ENCODE results near the gene BPIFB4.

The BPIFB4 gene

DNA sequence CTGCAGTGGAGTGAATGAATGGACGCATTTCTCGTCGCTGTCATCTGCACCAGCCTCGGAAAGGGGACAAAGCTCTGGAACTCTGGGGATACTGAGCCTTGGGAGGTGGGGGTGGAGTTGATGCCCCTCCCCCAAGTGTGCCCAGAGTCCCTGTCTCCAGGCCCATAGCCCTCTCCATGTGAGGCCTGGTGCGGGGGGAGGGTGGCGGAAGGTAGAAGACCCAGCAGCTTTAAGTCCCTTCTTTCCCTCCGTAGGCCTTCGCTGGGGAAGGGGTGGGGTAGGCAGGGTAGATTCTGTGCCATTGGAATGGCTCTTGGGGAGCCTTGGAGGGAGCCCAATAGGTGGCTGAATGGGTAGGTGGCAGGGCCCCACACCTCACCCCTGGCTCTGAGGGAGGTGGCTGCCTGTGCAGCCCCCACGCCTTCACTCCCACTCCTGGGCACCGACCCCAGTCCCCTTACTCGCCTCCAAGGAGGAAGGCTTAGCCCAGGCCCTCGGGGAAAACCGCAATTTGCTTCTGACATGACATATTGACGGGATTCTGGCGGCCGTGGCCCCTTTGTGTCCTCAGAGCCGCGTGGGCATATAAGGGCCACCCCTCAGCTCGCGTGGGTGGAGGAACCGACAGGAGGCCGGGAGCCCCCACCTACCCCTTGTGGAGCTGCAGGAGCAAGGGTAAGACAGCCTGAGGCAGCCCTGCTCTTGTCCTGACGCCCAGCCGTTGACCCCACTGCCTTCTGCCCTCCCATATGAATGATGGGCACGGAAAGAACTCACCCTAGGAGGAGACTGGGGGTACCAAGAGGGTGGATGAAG, 25.9 kb upstream of the BPIFB4 start, which contains the start of gene BPIFB3:
Gene BPIFB3 (plus strand): TSS at position 613 of the 816 bp plus-strand sequence. CDS start 1,533 bp downstream, outside the sequence.
- no peaks in the 10 kb centered on the region for H3F3A ChIP-seq (ENCODE audit: insufficient read depth, low read length)
- H3K4me1 ChIP-seq (ENCODE audit: low read length): no peaks in the 10 kb centered on the region
- no peaks in the 10 kb centered on the region for H4K20me1 ChIP-seq (ENCODE audit: insufficient read depth, low read length)
- H3K27me3 ChIP-seq (replicated peaks; ENCODE audit: insufficient read depth, low read length): peaks cover 41% of the 10 kb centered on the region
- no peaks in the 10 kb centered on the region for H3K36me3 ChIP-seq (replicated peaks; ENCODE audit: insufficient read depth, low read length)
- H3K9me3 ChIP-seq (replicated peaks; ENCODE audit: insufficient read depth, low read length): no peaks in the 10 kb centered on the region
- H3K4me3 ChIP-seq (ENCODE audit: low read length): no peak within 1 kb of the TSS
- H3K27ac ChIP-seq (ENCODE audit: low read length): no peak within 1 kb of the TSS
- no peak for DNase-seq
- no peak within 1 kb of the TSS for H3K9ac ChIP-seq (ENCODE audit: low read length)
- H3K9me2 ChIP-seq (replicated peaks; ENCODE audit: insufficient read depth, low read length): no peaks in the 10 kb centered on the region
- H2AFZ ChIP-seq (ENCODE audit: low read length): no peak within 1 kb of the TSS
- H3K79me2 ChIP-seq (ENCODE audit: low read length): no peaks in the 10 kb centered on the region
- H3K4me2 ChIP-seq (ENCODE audit: low read depth, low read length): no peak within 1 kb of the TSS
- TF ChIP-seq, protein P1, sequence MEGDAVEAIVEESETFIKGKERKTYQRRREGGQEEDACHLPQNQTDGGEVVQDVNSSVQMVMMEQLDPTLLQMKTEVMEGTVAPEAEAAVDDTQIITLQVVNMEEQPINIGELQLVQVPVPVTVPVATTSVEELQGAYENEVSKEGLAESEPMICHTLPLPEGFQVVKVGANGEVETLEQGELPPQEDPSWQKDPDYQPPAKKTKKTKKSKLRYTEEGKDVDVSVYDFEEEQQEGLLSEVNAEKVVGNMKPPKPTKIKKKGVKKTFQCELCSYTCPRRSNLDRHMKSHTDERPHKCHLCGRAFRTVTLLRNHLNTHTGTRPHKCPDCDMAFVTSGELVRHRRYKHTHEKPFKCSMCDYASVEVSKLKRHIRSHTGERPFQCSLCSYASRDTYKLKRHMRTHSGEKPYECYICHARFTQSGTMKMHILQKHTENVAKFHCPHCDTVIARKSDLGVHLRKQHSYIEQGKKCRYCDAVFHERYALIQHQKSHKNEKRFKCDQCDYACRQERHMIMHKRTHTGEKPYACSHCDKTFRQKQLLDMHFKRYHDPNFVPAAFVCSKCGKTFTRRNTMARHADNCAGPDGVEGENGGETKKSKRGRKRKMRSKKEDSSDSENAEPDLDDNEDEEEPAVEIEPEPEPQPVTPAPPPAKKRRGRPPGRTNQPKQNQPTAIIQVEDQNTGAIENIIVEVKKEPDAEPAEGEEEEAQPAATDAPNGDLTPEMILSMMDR (IDR thresholded peaks at IDR 0.05; ENCODE audit: low read length): no peak

DNA sequence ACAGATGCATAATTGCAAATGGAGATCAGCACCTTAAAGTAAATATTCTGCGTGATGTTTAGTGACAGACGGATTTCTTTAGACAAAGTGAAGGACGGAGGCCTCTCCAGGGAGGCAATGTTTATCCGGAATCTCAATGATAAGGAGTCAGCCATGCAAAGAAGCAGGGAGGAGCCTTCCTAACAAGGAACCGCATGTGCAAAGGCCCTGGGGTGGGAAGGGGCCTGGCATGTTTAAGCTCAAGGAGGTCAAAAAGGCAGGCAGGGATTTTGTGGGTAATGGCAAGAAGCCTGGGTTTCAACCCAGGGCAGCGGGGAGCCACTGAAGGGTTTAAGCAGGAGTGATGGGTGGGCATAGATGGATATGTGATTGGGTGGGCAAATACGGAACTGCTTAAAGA, 25.1 kb upstream of the BPIFB4 start:
- H3F3A ChIP-seq (ENCODE audit: insufficient read depth, low read length): no peaks in the 10 kb centered on the region
- H2AFZ ChIP-seq (ENCODE audit: low read length): no peak overlapping the region
- no peaks in the 10 kb centered on the region for H3K4me1 ChIP-seq (ENCODE audit: low read length)
- TF ChIP-seq, protein P1 (IDR thresholded peaks at IDR 0.05; ENCODE audit: low read length): no peak
- TF ChIP-seq EZH2 (optimal IDR thresholded peaks at IDR 0.05; ENCODE audit: low read depth, low read length) (no peak), EZH2phosphoT487 (IDR thresholded peaks at IDR 0.05; ENCODE audit: low read length) (no peak)
- H3K79me2 ChIP-seq (ENCODE audit: low read length): no peaks in the 10 kb centered on the region
- no peak overlapping the region for H3K9ac ChIP-seq (ENCODE audit: low read length)
- no peak overlapping the region for H3K4me3 ChIP-seq (ENCODE audit: low read length)
- no peaks in the 10 kb centered on the region for H3K9me3 ChIP-seq (replicated peaks; ENCODE audit: insufficient read depth, low read length)
- H3K27me3 ChIP-seq (replicated peaks; ENCODE audit: insufficient read depth, low read length): peaks cover 41% of the 10 kb centered on the region
- no peak for DNase-seq
- no peaks in the 10 kb centered on the region for H3K9me2 ChIP-seq (replicated peaks; ENCODE audit: insufficient read depth, low read length)
- no peaks in the 10 kb centered on the region for H3K36me3 ChIP-seq (replicated peaks; ENCODE audit: insufficient read depth, low read length)
- H3K27ac ChIP-seq (ENCODE audit: low read length): no peak overlapping the region
- no peaks in the 10 kb centered on the region for H4K20me1 ChIP-seq (ENCODE audit: insufficient read depth, low read length)
- H3K4me2 ChIP-seq (ENCODE audit: low read depth, low read length): no peak overlapping the region

DNA sequence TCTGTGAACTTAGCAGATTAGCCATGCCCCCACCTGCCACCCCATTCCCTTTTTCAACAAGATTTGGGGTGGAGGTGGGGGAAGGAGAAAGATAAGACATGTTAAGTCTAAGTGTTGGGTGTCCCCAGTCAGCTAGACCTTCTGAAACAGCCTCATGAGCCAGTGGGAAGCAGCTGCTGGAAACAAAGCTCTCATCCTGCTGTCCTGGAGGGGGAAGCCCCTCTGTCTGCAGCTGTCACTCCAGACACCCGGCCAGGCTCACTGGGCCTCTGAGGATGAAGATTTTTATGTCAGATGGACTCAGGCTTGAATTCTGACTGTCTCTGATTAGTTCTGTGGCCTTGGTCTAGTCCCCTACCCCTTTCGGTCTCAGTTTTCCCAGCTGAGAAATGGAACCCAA, 24.7 kb upstream of the BPIFB4 start:
- no peaks in the 10 kb centered on the region for H3K4me1 ChIP-seq (ENCODE audit: low read length)
- peaks cover 41% of the 10 kb centered on the region for H3K27me3 ChIP-seq (replicated peaks; ENCODE audit: insufficient read depth, low read length)
- H3K9ac ChIP-seq (ENCODE audit: low read length): no peak overlapping the region
- no peak overlapping the region for H3K4me3 ChIP-seq (ENCODE audit: low read length)
- DNase-seq: no peak
- H4K20me1 ChIP-seq (ENCODE audit: insufficient read depth, low read length): no peaks in the 10 kb centered on the region
- no peaks in the 10 kb centered on the region for H3F3A ChIP-seq (ENCODE audit: insufficient read depth, low read length)
- H3K79me2 ChIP-seq (ENCODE audit: low read length): no peaks in the 10 kb centered on the region
- no peak overlapping the region for H3K4me2 ChIP-seq (ENCODE audit: low read depth, low read length)
- no peaks in the 10 kb centered on the region for H3K36me3 ChIP-seq (replicated peaks; ENCODE audit: insufficient read depth, low read length)
- no peak overlapping the region for H2AFZ ChIP-seq (ENCODE audit: low read length)
- no peaks in the 10 kb centered on the region for H3K9me3 ChIP-seq (replicated peaks; ENCODE audit: insufficient read depth, low read length)
- no peaks in the 10 kb centered on the region for H3K9me2 ChIP-seq (replicated peaks; ENCODE audit: insufficient read depth, low read length)
- no peak for TF ChIP-seq EZH2phosphoT487 (IDR thresholded peaks at IDR 0.05; ENCODE audit: low read length)
- TF ChIP-seq, protein P1 (IDR thresholded peaks at IDR 0.05; ENCODE audit: low read length): no peak
- no peak overlapping the region for H3K27ac ChIP-seq (ENCODE audit: low read length)
